ENCODE data around the gene VPS9D1.

- TF ChIP-seq POLR2A (IDR thresholded peaks at IDR 0.05): peak in 1 of 2 donors; percentile 50
- TF ChIP-seq CTCF (IDR thresholded peaks at IDR 0.05): peak in 2 of 5 experiments; percentile 16 to 22
Measured at GRCh38 chr16:89657442-89658220, 63.1 kb downstream of the VPS9D1 start, which contains the start of the genes CHMP1A and SPATA33.

Measured in tibial nerve (tissue), 3 donors.